Adrenal gland (tissue), 5 donors: Measurements from ENCODE around the gene TMEM204.

Experiments used
- POLR2A ChIP-seq, 2 donors: fragments of 450-650 bp; IDR thresholded peaks; one replicate each; pipeline ENCODE4 v1.6.1; 2017; ENCODE audit warnings: antibody characterized with exemption in 2 of 2, mild to moderate bottlenecking in 2 of 2, moderate library complexity in 1 of 2
- TF ChIP-seq, protein P1 (sequence below), 6 experiments: fragments of 450-650 bp in 4 of 6; fragments of 200-600 bp in 2 of 6; sonication (generic) in 1 of 6; IDR thresholded peaks; 1 replicate in 5 of 6; 2 replicates in 1 of 6; pipeline versions ENCODE4 v1.5.1 to v1.8.0; 2016 to 2021; ENCODE audit warnings: antibody characterized with exemption in 6 of 6, mild to moderate bottlenecking in 2 of 6, moderate library complexity in 1 of 6
- donor health status: DM: no; HTN: no; CAD: no.

DNA sequence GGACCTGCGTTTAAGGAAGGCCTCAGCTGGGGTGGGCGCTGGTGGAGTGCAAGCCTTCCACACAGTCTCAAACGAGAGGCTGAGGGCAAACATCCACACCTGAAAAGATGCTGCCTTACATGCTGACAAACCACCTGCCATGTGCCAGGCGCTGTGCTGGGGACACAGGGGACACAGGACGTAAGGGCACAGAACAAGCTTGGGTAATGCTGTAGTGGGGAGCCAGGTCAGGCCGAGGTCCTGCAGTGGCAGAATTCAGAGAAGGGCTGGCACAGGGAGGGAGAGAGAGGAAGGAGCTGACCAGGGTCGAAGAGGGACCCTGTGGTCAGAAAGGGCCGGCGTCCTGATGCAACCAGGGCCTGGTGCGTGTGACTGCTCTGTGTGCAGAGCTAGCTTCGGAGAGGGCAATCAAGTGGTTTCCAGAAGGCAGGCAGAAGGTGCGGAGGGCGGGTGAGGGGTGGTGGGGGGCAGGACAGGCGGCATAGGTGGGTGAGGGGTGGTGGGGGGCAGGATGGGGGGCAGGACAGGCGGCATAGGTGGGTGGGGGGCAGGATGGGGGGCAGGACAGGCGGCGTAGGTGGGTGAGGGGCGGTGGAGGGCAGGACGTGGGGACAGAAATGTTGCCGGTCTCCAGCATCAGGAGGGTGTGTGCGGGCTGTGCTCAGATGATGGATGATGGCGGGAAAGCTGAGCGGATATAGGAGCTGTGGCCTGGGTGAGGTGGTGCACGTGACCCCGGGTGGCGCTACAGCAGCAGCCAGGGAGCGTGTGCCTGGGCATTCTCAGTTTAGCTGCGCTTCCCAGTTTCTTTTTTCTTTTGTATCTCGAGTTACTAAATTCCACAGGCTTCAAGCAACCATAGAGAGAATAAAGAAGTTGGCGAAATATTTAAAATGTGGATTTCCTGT lies 21.6 kb upstream of the TMEM204 start:
- TF ChIP-seq POLR2A (IDR thresholded peaks at IDR 0.05): no peak
- TF ChIP-seq, protein P1, sequence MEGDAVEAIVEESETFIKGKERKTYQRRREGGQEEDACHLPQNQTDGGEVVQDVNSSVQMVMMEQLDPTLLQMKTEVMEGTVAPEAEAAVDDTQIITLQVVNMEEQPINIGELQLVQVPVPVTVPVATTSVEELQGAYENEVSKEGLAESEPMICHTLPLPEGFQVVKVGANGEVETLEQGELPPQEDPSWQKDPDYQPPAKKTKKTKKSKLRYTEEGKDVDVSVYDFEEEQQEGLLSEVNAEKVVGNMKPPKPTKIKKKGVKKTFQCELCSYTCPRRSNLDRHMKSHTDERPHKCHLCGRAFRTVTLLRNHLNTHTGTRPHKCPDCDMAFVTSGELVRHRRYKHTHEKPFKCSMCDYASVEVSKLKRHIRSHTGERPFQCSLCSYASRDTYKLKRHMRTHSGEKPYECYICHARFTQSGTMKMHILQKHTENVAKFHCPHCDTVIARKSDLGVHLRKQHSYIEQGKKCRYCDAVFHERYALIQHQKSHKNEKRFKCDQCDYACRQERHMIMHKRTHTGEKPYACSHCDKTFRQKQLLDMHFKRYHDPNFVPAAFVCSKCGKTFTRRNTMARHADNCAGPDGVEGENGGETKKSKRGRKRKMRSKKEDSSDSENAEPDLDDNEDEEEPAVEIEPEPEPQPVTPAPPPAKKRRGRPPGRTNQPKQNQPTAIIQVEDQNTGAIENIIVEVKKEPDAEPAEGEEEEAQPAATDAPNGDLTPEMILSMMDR (IDR thresholded peaks at IDR 0.05): no peak
